K562 (cell line): ENCODE data around the gene EVA1B. TPM values are rescaled to one million over a fixed set of nuclear protein-coding genes. Genes with fewer than 3 reads are reported as not detected.

Source experiments
- ATAC-seq: fragments of 200-7000 bp; cut with Tn5 transposase; 3 replicates; pipeline ENCODE4 v1.9.1; 2020; ENCODE audit warnings: moderate library complexity
- BruUV-seq: library from RNA; stranded (reverse); fragments of 400-500 nt; replicated peaks from 2 replicates; lab custom pipeline; 2021; lab: Mats Ljungman, UMichigan
- CTCF ChIA-PET: fragments of 300-600 bp; formaldehyde crosslinking; extraction: SDS; loops from one replicate; lab custom pipeline; 2021; ENCODE audit warnings: low intra/inter-chr PET ratio; lab: Yijun Ruan, JAX
- POLR2A ChIA-PET: fragments of 300-600, 350-650 bp; sonication (Branson Sonifier 250); formaldehyde crosslinking; extraction: SDS; loops from one replicate; lab custom pipeline; 2021; ENCODE audit warnings: antibody characterized with exemption, inconsistent platforms; lab: Yijun Ruan, JAX
- DNase-seq, 4 experiments: peaks; one replicate each; pipeline versions ENCODE4 v3.0.0 to v3.0.0-alpha.2; 2011 to 2018; ENCODE audit warnings: low spot score in 3 of 4, mixed read lengths in 3 of 4; ENCODE audit errors: extremely low read depth in 1 of 4
- FAIRE-seq: peaks from 2 replicates; lab custom pipeline; 2011; peaks lifted over from hg19 to GRCh38; lab: Jason Lieb, UNC
- H2AFZ ChIP-seq: 2 replicates; pipeline ENCODE4 v1.6.0; 2011; ENCODE audit warnings: low read depth, low read length, control low read depth, inconsistent platforms
- H3K27ac ChIP-seq: fragments of 200-600 bp; 3 replicates; pipeline ENCODE4 v1.8.0; 2011; ENCODE audit warnings: low read depth, mild to moderate bottlenecking, control low read depth, inconsistent platforms, low read length, moderate library complexity, mixed read lengths; ENCODE audit errors: extremely low read depth
- H3K27me3 ChIP-seq, 2 experiments: fragments of 300-600 bp in 1 of 2; 2 replicates in 1 of 2; 3 replicates in 1 of 2; pipeline versions ENCODE4 v1.6.0 to v1.8.0; 2011; ENCODE audit warnings: inconsistent platforms in 2 of 2, low read length in 2 of 2, mild to moderate bottlenecking in 1 of 2, mixed read lengths in 1 of 2, moderate library complexity in 1 of 2; ENCODE audit not compliant: control insufficient read depth in 2 of 2, insufficient read depth in 2 of 2
- H3K36me3 ChIP-seq: fragments of 300-600 bp; 3 replicates; pipeline ENCODE4 v1.8.0; 2011; ENCODE audit warnings: mild to moderate bottlenecking, low read length, inconsistent platforms; ENCODE audit not compliant: control insufficient read depth, insufficient read depth
- H3K4me1 ChIP-seq, 2 experiments: fragments of 200-600 bp in 1 of 2; replicated peaks in 1 of 2; 2 replicates in 1 of 2; 3 replicates in 1 of 2; pipeline versions ENCODE4 v1.5.1 to v1.8.0; 2011; ENCODE audit warnings: inconsistent platforms in 2 of 2, low read length in 2 of 2, mild to moderate bottlenecking in 1 of 2, mixed read lengths in 1 of 2, moderate library complexity in 1 of 2; ENCODE audit not compliant: control insufficient read depth in 2 of 2, insufficient read depth in 2 of 2
- H3K4me2 ChIP-seq: 2 replicates; pipeline ENCODE4 v1.6.1; 2011; ENCODE audit warnings: low read length, control low read depth, inconsistent platforms, mixed read lengths; ENCODE audit not compliant: insufficient read depth
- H3K4me3 ChIP-seq: fragments of 200-600 bp; sonication (generic), shearing (Covaris generic); 2 replicates; pipeline ENCODE4 v1.5.1; 2016; ENCODE audit warnings: control low read depth, inconsistent platforms
- H3K79me2 ChIP-seq: fragments of 200-600 bp; 3 replicates; pipeline ENCODE4 v1.8.0; 2011; ENCODE audit warnings: low read length, inconsistent platforms; ENCODE audit not compliant: control insufficient read depth, insufficient read depth
- H3K9ac ChIP-seq, 2 experiments: 2 replicates each; pipeline versions ENCODE4 v1.6.0 to v1.6.1; 2011; ENCODE audit warnings: low read depth in 2 of 2, low read length in 2 of 2, control low read depth in 1 of 2, inconsistent platforms in 1 of 2, mild to moderate bottlenecking in 1 of 2, mixed read lengths in 1 of 2; ENCODE audit not compliant: insufficient read depth in 1 of 2
- H3K9me1 ChIP-seq: one replicate; pipeline ENCODE4 v1.6.0; 2011; ENCODE audit warnings: inconsistent platforms, mild to moderate bottlenecking, low read length, moderate library complexity; ENCODE audit not compliant: control insufficient read depth, insufficient read depth
- H3K9me3 ChIP-seq: replicated peaks from 2 replicates; pipeline ENCODE4 v1.5.1; 2011; ENCODE audit warnings: low read depth, low read length, inconsistent platforms; ENCODE audit not compliant: control insufficient read depth, insufficient read depth
- H4K20me1 ChIP-seq: replicated peaks from 2 replicates; pipeline ENCODE4 v1.6.1; 2011; ENCODE audit warnings: low read length, inconsistent platforms, mixed read lengths; ENCODE audit not compliant: control insufficient read depth, insufficient read depth
- ERF ChIP-seq: fragments of 450-650 bp; formaldehyde crosslinking; IDR thresholded peaks from 2 replicates; pipeline ENCODE4 v1.4.0; 2020; ENCODE audit warnings: mild to moderate bottlenecking, mixed read lengths
- GABPB1 ChIP-seq: sonication (generic); formaldehyde crosslinking; IDR thresholded peaks from 2 replicates; pipeline ENCODE4 v1.8.0; 2022; ENCODE audit warnings: mild to moderate bottlenecking, missing genetic modification reagents
- GATAD2A ChIP-seq: fragments of 450-650 bp; IDR thresholded peaks from 2 replicates; pipeline ENCODE4 v1.6.1; 2017
- NFE2 ChIP-seq: IDR thresholded peaks from 2 replicates; pipeline ENCODE4 v1.6.1; 2014; ENCODE audit warnings: antibody characterized with exemption, low read depth
- POLR2AphosphoS5 ChIP-seq: IDR thresholded peaks from 2 replicates; pipeline ENCODE4 v1.6.1; 2011; ENCODE audit warnings: mild to moderate bottlenecking, low read depth, low read length, moderate library complexity; ENCODE audit not compliant: control insufficient read depth, insufficient read depth
- SIRT6 ChIP-seq: IDR thresholded peaks from one replicate; pipeline ENCODE4 v1.6.1; 2012; ENCODE audit warnings: low read depth, mild to moderate bottlenecking, control low read depth, inconsistent platforms, low read length, moderate library complexity
- SMC3 ChIP-seq: conservative IDR thresholded peaks from 2 replicates; pipeline ENCODE4 v1.6.1; 2011; ENCODE audit warnings: low read depth, low read length, improper control_type of control experiment; ENCODE audit not compliant: insufficient read depth
- XRCC5 ChIP-seq: fragments of 200-400 bp; formaldehyde crosslinking; IDR thresholded peaks from 2 replicates; pipeline ENCODE4 v1.6.1; 2017; ENCODE audit warnings: low read depth, mild to moderate bottlenecking, low read length
- ZC3H11A ChIP-seq: IDR thresholded peaks from 2 replicates; pipeline ENCODE4 v1.6.1; 2012; ENCODE audit warnings: low read depth, low read length, improper control_type of control experiment
- ZNF133 ChIP-seq: fragments of 250-450 bp; sonication (Bioruptor Pico); IDR thresholded peaks from 2 replicates; pipeline ENCODE4 v1.4.0; 2020; ENCODE audit warnings: mild to moderate bottlenecking
- ZNF354B ChIP-seq: fragments of 250-450 bp; sonication (Bioruptor Pico); IDR thresholded peaks from 2 replicates; pipeline ENCODE4 v1.4.0; 2020
- WGBS: fragments of 100-300 bp; shearing (Covaris generic); methylation state at CpG from one replicate; pipeline ENCODE4 v1.1.6; 2016; ENCODE audit warnings: low coverage, mixed read lengths; ENCODE audit not compliant: insufficient coverage; ENCODE audit errors: missing lambda C conversion rate; 5-methylcytosine and 5-hydroxymethylcytosine counted together
- in situ Hi-C: fragments of 300-500 bp; cut with MboI; formaldehyde crosslinking; loops from 4 replicates; pipeline ENCODE4 v1.15.0; 2018; ENCODE audit warnings: inconsistent platforms, mixed read lengths
- intact Hi-C: fragments of 100-400 bp; cut with micrococcal nuclease; formaldehyde crosslinking; loops from 2 replicates; pipeline ENCODE4 v1.14.2; 2022
- polyA plus RNA-seq, 8 experiments: library from polyadenylated mRNA; depleted of rRNA in 4 of 8; stranded (reverse) in 5 of 8; unstranded in 3 of 8; fragments of >200 nt; fragmentation: Nextera tagmentation in 2 of 8; fragmentation: Illumina TruSeq in 1 of 8; extraction: Ambion mirVana in 2 of 8; extraction: Trizol in 1 of 8; gene quantifications; 2 replicates each; pipeline versions ENCODE4 v1.2.1 to v1.2.3, GENCODE V29; 2011 to 2014; ENCODE audit warnings: inconsistent platforms in 1 of 8, missing spikeins in 1 of 8
- total RNA-seq, 7 experiments: library from RNA; depleted of rRNA in 6 of 7; stranded (reverse); fragments of >200 nt in 6 of 7; fragmentation: Illumina TruSeq in 2 of 7; extraction: Trizol in 2 of 7; gene quantifications; 2 replicates each; pipeline versions ENCODE4 v1.2.1 to v1.2.3, GENCODE V29; 2011 to 2021; ENCODE audit warnings: low replicate concordance in 1 of 7
- TF ChIP-seq, protein P1 (sequence below): sonication (generic); formaldehyde crosslinking; IDR thresholded peaks from 2 replicates; pipeline ENCODE4 v1.9.0; 2022; ENCODE audit warnings: mild to moderate bottlenecking, missing genetic modification reagents
- TF ChIP-seq, protein P2 (sequence below): sonication (generic); formaldehyde crosslinking; IDR thresholded peaks from 2 replicates; pipeline ENCODE4 v1.8.1; 2023; ENCODE audit warnings: missing genetic modification reagents, mild to moderate bottlenecking, borderline replicate concordance
- TF ChIP-seq, protein P3 (sequence below): sonication (generic); formaldehyde crosslinking; IDR thresholded peaks from 2 replicates; pipeline ENCODE4 v1.8.0; 2023; ENCODE audit warnings: mild to moderate bottlenecking, missing genetic modification reagents

EVA1B gene
- total and polyA plus RNA-seq, 9 of the 15 experiments (the other 6 are each of a cell fraction or from before 2014, with no cell fraction given): 0.08 to 65.7 (median 2.4) TPM

DNA sequence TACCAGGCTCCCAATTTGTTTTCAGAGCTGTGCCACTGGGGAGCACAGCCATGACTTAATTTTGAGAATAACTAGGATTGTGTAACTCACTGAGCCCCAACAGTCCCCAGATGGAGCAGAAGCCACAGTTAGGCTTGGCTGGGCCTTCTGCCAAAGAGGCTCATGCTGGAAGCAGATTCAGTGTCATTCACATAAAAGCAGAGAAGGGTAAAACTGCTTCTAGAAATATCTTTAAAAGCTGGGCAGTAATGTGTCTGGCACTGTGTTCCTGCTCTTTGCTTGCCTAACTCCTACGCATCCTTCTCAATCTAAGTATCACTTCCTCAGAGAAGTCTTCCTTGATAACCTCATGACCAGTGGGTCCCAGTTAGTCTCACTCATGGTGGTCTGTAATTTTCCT lies 41.9 kb upstream of the EVA1B start:
- H3K4me1 ChIP-seq: peaks cover 15 to 18% of the 10 kb centered on the region in 2 experiments; a peak in 3 of 5 replicates
- POLR2A ChIA-PET: interaction anchor here (1.0 kb wide), 1 partner anchor 13 kb away, joined by 4 read pairs; no protein-coding TSS in a partner anchor
- DNase-seq (no peak), ATAC-seq (no peak), FAIRE-seq (no peak)
- in situ Hi-C loops: no loop called here
- no peaks in the 10 kb centered on the region for H3K27me3 ChIP-seq
- H2AFZ ChIP-seq: no peak overlapping the region
- H3K4me3 ChIP-seq: no peak overlapping the region
- H3K27ac ChIP-seq: no peak overlapping the region
- BruUV-seq: no TSS peak
- peaks cover 64% of the 10 kb centered on the region for H3K36me3 ChIP-seq
- 100% methylated on average over 1 of the region's 1 CpG for WGBS
- peaks cover 11% of the 10 kb centered on the region for H3K9me1 ChIP-seq
- H3K4me2 ChIP-seq: no peak overlapping the region
- H4K20me1 ChIP-seq: 0 out of 2 replicates have a peak, but pooled peaks cover 6% of the 10 kb centered on the region
- intact Hi-C loops: no loop called here
- CTCF ChIA-PET: no interaction called here
- H3K9me3 ChIP-seq: no peaks in the 10 kb centered on the region
- H3K79me2 ChIP-seq: peaks cover 50% of the 10 kb centered on the region
- H3K9ac ChIP-seq: no peak overlapping the region
- TF ChIP-seq SIRT6: no peak
- TF ChIP-seq, protein P1, sequence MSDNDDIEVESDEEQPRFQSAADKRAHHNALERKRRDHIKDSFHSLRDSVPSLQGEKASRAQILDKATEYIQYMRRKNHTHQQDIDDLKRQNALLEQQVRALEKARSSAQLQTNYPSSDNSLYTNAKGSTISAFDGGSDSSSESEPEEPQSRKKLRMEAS (CRISPR knock-in tag): no peak
- TF ChIP-seq SMC3: no peak
- TF ChIP-seq, protein P2, sequence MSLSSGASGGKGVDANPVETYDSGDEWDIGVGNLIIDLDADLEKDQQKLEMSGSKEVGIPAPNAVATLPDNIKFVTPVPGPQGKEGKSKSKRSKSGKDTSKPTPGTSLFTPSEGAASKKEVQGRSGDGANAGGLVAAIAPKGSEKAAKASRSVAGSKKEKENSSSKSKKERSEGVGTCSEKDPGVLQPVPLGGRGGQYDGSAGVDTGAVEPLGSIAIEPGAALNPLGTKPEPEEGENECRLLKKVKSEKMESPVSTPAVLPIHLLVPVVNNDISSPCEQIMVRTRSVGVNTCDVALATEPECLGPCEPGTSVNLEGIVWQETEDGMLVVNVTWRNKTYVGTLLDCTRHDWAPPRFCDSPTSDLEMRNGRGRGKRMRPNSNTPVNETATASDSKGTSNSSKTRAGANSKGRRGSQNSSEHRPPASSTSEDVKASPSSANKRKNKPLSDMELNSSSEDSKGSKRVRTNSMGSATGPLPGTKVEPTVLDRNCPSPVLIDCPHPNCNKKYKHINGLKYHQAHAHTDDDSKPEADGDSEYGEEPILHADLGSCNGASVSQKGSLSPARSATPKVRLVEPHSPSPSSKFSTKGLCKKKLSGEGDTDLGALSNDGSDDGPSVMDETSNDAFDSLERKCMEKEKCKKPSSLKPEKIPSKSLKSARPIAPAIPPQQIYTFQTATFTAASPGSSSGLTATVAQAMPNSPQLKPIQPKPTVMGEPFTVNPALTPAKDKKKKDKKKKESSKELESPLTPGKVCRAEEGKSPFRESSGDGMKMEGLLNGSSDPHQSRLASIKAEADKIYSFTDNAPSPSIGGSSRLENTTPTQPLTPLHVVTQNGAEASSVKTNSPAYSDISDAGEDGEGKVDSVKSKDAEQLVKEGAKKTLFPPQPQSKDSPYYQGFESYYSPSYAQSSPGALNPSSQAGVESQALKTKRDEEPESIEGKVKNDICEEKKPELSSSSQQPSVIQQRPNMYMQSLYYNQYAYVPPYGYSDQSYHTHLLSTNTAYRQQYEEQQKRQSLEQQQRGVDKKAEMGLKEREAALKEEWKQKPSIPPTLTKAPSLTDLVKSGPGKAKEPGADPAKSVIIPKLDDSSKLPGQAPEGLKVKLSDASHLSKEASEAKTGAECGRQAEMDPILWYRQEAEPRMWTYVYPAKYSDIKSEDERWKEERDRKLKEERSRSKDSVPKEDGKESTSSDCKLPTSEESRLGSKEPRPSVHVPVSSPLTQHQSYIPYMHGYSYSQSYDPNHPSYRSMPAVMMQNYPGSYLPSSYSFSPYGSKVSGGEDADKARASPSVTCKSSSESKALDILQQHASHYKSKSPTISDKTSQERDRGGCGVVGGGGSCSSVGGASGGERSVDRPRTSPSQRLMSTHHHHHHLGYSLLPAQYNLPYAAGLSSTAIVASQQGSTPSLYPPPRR: no peak
- TF ChIP-seq ZC3H11A: no peak
- TF ChIP-seq GABPB1: no peak
- no peak for TF ChIP-seq XRCC5
- TF ChIP-seq, protein P3, sequence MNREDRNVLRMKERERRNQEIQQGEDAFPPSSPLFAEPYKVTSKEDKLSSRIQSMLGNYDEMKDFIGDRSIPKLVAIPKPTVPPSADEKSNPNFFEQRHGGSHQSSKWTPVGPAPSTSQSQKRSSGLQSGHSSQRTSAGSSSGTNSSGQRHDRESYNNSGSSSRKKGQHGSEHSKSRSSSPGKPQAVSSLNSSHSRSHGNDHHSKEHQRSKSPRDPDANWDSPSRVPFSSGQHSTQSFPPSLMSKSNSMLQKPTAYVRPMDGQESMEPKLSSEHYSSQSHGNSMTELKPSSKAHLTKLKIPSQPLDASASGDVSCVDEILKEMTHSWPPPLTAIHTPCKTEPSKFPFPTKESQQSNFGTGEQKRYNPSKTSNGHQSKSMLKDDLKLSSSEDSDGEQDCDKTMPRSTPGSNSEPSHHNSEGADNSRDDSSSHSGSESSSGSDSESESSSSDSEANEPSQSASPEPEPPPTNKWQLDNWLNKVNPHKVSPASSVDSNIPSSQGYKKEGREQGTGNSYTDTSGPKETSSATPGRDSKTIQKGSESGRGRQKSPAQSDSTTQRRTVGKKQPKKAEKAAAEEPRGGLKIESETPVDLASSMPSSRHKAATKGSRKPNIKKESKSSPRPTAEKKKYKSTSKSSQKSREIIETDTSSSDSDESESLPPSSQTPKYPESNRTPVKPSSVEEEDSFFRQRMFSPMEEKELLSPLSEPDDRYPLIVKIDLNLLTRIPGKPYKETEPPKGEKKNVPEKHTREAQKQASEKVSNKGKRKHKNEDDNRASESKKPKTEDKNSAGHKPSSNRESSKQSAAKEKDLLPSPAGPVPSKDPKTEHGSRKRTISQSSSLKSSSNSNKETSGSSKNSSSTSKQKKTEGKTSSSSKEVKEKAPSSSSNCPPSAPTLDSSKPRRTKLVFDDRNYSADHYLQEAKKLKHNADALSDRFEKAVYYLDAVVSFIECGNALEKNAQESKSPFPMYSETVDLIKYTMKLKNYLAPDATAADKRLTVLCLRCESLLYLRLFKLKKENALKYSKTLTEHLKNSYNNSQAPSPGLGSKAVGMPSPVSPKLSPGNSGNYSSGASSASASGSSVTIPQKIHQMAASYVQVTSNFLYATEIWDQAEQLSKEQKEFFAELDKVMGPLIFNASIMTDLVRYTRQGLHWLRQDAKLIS (CRISPR knock-in tag): no peak
- no peak for TF ChIP-seq ZNF133
- no peak for TF ChIP-seq ZNF354B
- TF ChIP-seq GATAD2A: no peak
- TF ChIP-seq NFE2: no peak
- TF ChIP-seq POLR2AphosphoS5: no peak
- no peak for TF ChIP-seq ERF (CRISPR knock-in tag)
